Measurements from ENCODE around the gene CPT2. TPM values are rescaled to one million over a fixed set of nuclear protein-coding genes. Genes with fewer than 3 reads are reported as not detected.

Gene CPT2
- total RNA-seq, 1 donor from 2014 or later, result 14.1 TPM

DNA sequence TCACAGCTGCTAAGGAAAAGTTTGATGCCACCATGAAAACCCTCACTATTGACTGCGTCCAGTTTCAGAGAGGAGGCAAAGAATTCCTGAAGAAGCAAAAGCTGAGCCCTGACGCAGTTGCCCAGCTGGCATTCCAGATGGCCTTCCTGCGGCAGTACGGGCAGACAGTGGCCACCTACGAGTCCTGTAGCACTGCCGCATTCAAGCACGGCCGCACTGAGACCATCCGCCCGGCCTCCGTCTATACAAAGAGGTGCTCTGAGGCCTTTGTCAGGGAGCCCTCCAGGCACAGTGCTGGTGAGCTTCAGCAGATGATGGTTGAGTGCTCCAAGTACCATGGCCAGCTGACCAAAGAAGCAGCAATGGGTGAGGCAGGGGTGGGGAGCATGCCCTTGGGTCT is 14.3 kb downstream of the CPT2 start:
- TF ChIP-seq, protein P1, sequence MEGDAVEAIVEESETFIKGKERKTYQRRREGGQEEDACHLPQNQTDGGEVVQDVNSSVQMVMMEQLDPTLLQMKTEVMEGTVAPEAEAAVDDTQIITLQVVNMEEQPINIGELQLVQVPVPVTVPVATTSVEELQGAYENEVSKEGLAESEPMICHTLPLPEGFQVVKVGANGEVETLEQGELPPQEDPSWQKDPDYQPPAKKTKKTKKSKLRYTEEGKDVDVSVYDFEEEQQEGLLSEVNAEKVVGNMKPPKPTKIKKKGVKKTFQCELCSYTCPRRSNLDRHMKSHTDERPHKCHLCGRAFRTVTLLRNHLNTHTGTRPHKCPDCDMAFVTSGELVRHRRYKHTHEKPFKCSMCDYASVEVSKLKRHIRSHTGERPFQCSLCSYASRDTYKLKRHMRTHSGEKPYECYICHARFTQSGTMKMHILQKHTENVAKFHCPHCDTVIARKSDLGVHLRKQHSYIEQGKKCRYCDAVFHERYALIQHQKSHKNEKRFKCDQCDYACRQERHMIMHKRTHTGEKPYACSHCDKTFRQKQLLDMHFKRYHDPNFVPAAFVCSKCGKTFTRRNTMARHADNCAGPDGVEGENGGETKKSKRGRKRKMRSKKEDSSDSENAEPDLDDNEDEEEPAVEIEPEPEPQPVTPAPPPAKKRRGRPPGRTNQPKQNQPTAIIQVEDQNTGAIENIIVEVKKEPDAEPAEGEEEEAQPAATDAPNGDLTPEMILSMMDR (IDR thresholded peaks at IDR 0.05; ENCODE audit: insufficient read depth, low read length, poor library complexity, severe bottlenecking), result no peak
- Histone ChIP-seq H3K27me3 (ENCODE audit: control insufficient read depth, insufficient read depth, low read length) (no peaks in the 10 kb centered on the region), H3K4me3 (ENCODE audit: low read depth, low read length) (no peak overlapping the region), H3K36me3 (ENCODE audit: control insufficient read depth, insufficient read depth, low read length) (peaks cover 3% of the 10 kb centered on the region)
- no peak for DNase-seq (ENCODE audit: low read depth)

DNA sequence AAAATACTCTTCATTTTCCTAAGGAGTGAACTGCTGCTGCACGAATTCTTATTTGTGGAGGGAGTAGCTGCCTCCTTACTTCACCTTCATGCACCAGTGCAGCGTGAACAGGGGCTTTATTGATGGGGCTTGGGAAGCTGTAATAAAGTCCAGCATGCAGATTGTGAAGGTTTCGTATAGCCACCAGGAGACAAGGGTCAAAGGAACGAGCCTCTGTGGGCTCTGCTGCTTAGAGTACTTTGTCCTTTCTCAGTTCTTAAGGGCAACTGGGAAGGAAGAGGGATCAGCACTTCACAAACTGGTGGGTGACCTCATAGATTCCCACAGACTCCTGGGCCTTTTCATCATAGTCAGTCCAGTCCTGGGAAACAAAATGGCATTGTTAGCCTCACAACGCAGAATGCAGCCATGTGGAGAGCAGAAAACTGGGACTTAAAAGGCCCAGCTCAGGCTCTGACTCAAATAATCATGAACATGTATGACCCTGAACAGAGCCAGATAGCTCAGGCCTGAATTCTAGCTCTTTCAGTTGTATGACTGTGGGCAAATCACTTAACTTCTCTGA is 17.8 kb downstream of the CPT2 start:
- H3K27me3 ChIP-seq (ENCODE audit: control insufficient read depth, insufficient read depth, low read length), result no peaks in the 10 kb centered on the region
- DNase-seq (ENCODE audit: low read depth), result no peak
- no peaks in the 10 kb centered on the region for H3K36me3 ChIP-seq (ENCODE audit: control insufficient read depth, insufficient read depth, low read length)
- no peak overlapping the region for H3K4me3 ChIP-seq (ENCODE audit: low read depth, low read length)
- TF ChIP-seq, protein P1 (IDR thresholded peaks at IDR 0.05; ENCODE audit: insufficient read depth, low read length, poor library complexity, severe bottlenecking), result no peak

DNA sequence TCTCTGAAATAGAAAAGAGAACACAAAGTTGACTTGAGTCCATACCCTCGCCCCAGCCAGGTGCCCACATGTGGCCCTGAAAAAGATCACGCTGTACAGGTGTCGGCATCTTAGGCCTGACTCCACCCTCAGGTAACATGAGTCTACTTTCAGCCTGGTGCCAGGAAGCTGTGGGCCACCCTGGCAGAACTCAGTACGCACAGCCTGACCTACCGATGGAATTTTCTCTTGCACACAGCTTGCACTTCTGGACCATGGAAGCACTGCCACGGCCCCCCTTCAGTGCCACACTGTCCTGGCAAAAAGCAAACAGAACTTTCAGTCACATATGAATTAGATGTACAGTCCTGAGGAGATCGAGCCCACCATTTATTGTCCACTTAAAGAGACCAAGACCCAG is 21.6 kb downstream of the CPT2 start:
- H3K27me3 ChIP-seq (ENCODE audit: control insufficient read depth, insufficient read depth, low read length), result no peaks in the 10 kb centered on the region
- no peak overlapping the region for H3K4me3 ChIP-seq (ENCODE audit: low read depth, low read length)
- TF ChIP-seq, protein P1 (IDR thresholded peaks at IDR 0.05; ENCODE audit: insufficient read depth, low read length, poor library complexity, severe bottlenecking), result no peak
- no peak for DNase-seq (ENCODE audit: low read depth)
- H3K36me3 ChIP-seq (ENCODE audit: control insufficient read depth, insufficient read depth, low read length), result no peaks in the 10 kb centered on the region

DNA sequence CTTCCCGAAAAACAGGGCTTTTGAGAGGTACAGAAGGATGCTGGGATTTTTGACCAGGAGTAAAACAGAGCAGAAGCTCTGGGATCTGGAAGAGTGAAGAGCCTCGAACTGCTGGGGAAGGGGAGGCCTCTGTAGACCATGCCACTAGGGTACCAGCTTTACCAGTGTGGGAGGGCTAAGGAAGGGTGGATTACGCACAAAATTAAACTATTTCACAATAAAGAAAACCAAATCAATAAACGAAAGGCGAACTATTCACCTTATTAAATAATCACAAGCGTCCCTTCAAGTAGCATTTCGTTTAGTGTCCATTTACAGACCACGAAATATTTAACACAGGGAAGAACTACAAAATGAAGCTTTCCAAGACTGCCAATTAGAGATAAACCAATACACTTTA is 23.1 kb downstream of the CPT2 start:
- TF ChIP-seq, protein P1 (IDR thresholded peaks at IDR 0.05; ENCODE audit: insufficient read depth, low read length, poor library complexity, severe bottlenecking), result no peak
- Histone ChIP-seq H3K27me3 (ENCODE audit: control insufficient read depth, insufficient read depth, low read length) (no peaks in the 10 kb centered on the region), H3K4me3 (ENCODE audit: low read depth, low read length) (peak overlapping the region; percentile 89), H3K36me3 (ENCODE audit: control insufficient read depth, insufficient read depth, low read length) (no peaks in the 10 kb centered on the region)
- no peak for DNase-seq (ENCODE audit: low read depth)

DNA sequence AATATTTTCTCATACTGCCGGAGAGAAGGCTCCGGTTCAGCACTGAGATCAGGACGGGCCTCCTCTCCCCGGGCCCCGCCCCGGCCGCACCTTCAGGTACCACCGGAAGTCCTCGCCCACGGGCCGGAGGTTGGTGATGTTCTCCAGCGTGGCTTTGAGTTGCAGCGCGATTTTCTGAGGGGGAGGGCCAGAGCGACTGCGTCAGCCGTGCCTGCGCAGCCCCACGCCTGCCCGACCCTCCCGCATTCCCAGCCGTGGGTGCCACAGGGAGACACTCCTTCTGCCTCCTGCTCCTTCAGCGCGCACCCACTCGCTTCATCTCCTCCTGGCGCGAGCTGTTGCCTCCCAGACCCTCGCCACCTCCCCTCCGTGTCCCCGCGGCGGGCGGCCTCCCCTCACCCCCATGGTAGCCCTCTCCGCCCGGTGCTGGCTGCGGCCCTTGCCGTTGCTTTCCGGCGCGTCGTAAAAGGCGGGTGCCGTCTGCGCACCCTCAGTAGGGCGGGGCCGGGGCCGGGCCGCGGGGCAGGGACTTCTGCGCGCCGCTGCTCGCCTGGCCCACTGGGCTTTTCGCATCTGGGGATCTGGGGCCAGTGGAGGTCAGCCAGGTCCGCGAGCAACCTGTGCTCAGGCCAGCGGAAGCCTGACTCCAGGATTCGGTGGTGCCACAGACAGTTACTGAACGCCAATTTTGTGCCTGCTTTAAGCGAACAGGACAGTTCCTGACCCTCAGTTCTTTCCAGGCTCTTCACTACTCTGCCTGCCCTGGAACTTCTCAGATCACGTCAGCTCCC is 23.7 kb downstream of the CPT2 start, which contains the start of gene CZIB:
Gene CZIB (minus strand): TSS at position 464 of the 791 bp plus-strand sequence. CDS start 59 bp downstream, at position 405.
- H3K36me3 ChIP-seq (ENCODE audit: control insufficient read depth, insufficient read depth, low read length), result no peaks in the 10 kb centered on the region
- H3K27me3 ChIP-seq (ENCODE audit: control insufficient read depth, insufficient read depth, low read length), result no peaks in the 10 kb centered on the region
- H3K4me3 ChIP-seq (ENCODE audit: low read depth, low read length), result peak within 1 kb of the TSS; percentile 89
- DNase-seq (ENCODE audit: low read depth), result peak; percentile 65
- TF ChIP-seq, protein P1 (IDR thresholded peaks at IDR 0.05; ENCODE audit: insufficient read depth, low read length, poor library complexity, severe bottlenecking), result no peak

Data from kidney epithelial cell (primary cell).